ENCODE data around the gene CLDND1.

Gene CLDND1

DNA sequence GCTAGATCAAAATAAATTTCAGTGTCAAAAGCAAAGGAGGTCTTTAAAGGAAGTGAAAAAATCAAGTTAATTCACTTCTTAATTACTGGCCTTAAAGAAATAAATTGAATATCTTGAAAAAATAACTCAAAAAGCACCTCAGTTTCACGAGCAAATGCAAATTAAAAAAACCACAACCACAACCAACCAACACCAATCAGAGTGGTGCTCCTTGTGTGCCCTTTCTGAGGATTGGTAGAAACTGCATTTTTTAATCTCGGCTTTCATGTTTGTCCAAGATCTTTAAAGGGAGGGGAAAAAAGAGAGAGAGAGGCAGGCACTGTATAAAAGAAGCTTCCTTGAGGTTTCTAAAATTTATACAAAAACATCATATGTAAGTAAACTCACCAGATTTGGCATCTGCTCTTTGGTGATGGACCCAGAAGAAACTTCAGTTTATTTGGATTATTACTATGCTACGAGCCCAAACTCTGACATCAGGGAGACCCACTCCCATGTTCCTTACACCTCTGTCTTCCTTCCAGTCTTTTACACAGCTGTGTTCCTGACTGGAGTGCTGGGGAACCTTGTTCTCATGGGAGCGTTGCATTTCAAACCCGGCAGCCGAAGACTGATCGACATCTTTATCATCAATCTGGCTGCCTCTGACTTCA is 9.0 kb upstream of the CLDND1 start, which contains the start of gene GPR15:
Gene GPR15, plus strand, starts transcription at position 357 of the 653 bp plus-strand sequence. Its CDS starts 56 bp downstream, at position 413.
- no peak for DNase-seq (ENCODE audit: extremely low read depth, low read depth)

GRCh38 chr3:98530676-98531075 is 8.0 kb upstream of the CLDND1 start:
- no peak for TF ChIP-seq CTCF (IDR thresholded peaks at IDR 0.05; ENCODE audit: low read depth, low read length)
- no peak for DNase-seq (ENCODE audit: extremely low read depth, low read depth)

More for the DNA sequence above, 9.0 kb upstream of the CLDND1 start, which contains the start of gene GPR15:
- TF ChIP-seq CTCF (IDR thresholded peaks at IDR 0.05; ENCODE audit: low read depth, low read length), result no peak

GRCh38 chr3:98529856-98530459 is 7.3 kb upstream of the CLDND1 start:
- TF ChIP-seq CTCF (IDR thresholded peaks at IDR 0.05; ENCODE audit: low read depth, low read length), result no peak
- no peak for DNase-seq (ENCODE audit: extremely low read depth, low read depth)

- no peak for TF ChIP-seq CTCF (IDR thresholded peaks at IDR 0.05; ENCODE audit: low read depth, low read length)
- no peak for DNase-seq (ENCODE audit: extremely low read depth, low read depth)
These were observed 6.0 kb upstream of the CLDND1 start for GRCh38 chr3:98528474-98529346.

DNA sequence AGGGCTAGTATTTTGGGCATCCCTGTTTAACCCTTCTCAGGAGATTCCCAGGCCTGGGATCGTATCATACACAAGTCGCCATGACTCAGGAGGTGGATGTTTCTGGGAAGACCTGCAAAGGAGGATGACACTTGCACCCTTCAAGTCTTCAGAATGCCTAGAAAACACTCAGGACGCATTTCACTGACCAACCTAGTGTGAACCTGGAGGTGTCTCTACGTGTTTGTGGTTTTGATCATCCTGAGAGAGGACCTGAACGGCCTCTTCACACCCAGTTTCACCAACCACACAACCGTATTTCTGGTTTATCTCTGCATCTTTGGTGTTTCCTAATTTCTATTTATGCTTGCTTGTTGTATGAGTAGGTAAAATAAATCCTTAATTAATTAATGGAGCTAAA is 2.8 kb upstream of the CLDND1 start:
- DNase-seq (ENCODE audit: extremely low read depth, low read depth), result no peak
- TF ChIP-seq CTCF (IDR thresholded peaks at IDR 0.05; ENCODE audit: low read depth, low read length), result no peak

DNA sequence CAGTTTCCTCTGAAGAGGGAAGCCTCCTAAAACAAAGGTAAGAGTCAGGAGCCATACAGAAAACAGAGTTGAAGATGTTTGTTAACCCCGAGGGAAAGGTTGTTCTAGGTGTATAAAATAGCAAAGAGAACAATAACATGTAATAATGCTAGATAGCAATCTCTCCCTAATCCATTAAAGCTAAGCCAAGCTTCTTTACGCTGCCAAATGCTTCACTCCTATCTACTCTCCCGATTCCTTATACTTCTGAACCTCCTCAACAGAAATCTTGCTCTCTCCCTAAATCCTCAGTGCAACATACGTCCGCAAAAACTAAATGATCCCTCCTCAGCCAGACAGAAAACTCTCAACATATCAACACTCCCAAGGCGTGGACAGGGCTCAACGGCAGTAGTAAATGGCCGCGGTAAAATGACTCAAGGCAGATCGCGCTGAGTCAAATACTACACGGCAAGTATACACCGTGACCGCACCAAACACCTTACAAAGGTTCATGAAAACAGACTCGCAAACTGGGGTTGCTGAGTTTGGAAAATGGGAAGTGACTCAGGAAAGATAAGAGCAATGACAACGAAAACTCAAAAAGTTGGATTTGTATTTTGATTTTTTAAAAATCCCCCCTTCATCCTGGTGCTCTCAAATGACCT is 682 bp downstream of the CLDND1 start:
- DNase-seq (ENCODE audit: extremely low read depth, low read depth), result peak; percentile 7
- no peak for TF ChIP-seq CTCF (IDR thresholded peaks at IDR 0.05; ENCODE audit: low read depth, low read length)

Measured in AG09319 (cell line).